GM18507 (cell line): ENCODE results near the gene EGFR.

Experiments
- DNase-seq: peaks from one replicate; pipeline ENCODE4 v3.0.0; 2011; ENCODE audit warnings: low read depth; ENCODE audit not compliant: insufficient read length; ENCODE audit errors: extremely low spot score
- FAIRE-seq: peaks from 2 replicates; lab custom pipeline; 2011; peaks lifted over from hg19 to GRCh38; lab: Jason Lieb, UNC

EGFR gene

GRCh38 chr7:55073976-55074528 is 55.2 kb downstream of the EGFR start:
- peak; percentile 91 for FAIRE-seq
- DNase-seq: peak; percentile 49

GRCh38 chr7:55075464-55076021 is 56.7 kb downstream of the EGFR start:
- FAIRE-seq: no peak
- DNase-seq: no peak

- FAIRE-seq (no peak), DNase-seq (no peak)
These were observed 59.0 kb downstream of the EGFR start for GRCh38 chr7:55077561-55078410.

GRCh38 chr7:55078465-55079372 is 59.9 kb downstream of the EGFR start:
- DNase-seq (no peak), FAIRE-seq (no peak)

GRCh38 chr7:55080000-55080623 is 61.3 kb downstream of the EGFR start:
- FAIRE-seq: no peak
- DNase-seq: no peak

GRCh38 chr7:55081068-55081467 is 62.3 kb downstream of the EGFR start:
- DNase-seq (no peak), FAIRE-seq (no peak)

- no peak for FAIRE-seq
- no peak for DNase-seq
These were observed 62.8 kb downstream of the EGFR start for GRCh38 chr7:55081472-55082227.

GRCh38 chr7:55082228-55082603 is 63.4 kb downstream of the EGFR start:
- no peak for DNase-seq
- FAIRE-seq: no peak

GRCh38 chr7:55083206-55083605 is 64.4 kb downstream of the EGFR start:
- FAIRE-seq (no peak), DNase-seq (no peak)

- DNase-seq (no peak), FAIRE-seq (no peak)
These were observed 65.5 kb downstream of the EGFR start for GRCh38 chr7:55084307-55084706.

- no peak for DNase-seq
- no peak for FAIRE-seq
These were observed 66.9 kb downstream of the EGFR start for GRCh38 chr7:55085511-55086412.

GRCh38 chr7:55086413-55087201 is 67.8 kb downstream of the EGFR start:
- DNase-seq (peak; percentile 26), FAIRE-seq (peak; percentile 79)

- DNase-seq (no peak), FAIRE-seq (no peak)
These were observed 68.7 kb downstream of the EGFR start for GRCh38 chr7:55087521-55087961.

GRCh38 chr7:55088107-55088506 is 69.3 kb downstream of the EGFR start:
- FAIRE-seq: no peak
- DNase-seq: no peak

GRCh38 chr7:55088620-55089019 is 69.8 kb downstream of the EGFR start:
- DNase-seq: no peak
- FAIRE-seq: no peak

- DNase-seq (no peak), FAIRE-seq (no peak)
These were observed 73.6 kb downstream of the EGFR start for GRCh38 chr7:55092186-55092974.
